HuH-7.5 (cell line): ENCODE results near the gene CRADD.

Experiments
- DNase-seq: peaks from one replicate; pipeline ENCODE4 v3.0.0; 2011; ENCODE audit warnings: low spot score

Gene CRADD

DNA sequence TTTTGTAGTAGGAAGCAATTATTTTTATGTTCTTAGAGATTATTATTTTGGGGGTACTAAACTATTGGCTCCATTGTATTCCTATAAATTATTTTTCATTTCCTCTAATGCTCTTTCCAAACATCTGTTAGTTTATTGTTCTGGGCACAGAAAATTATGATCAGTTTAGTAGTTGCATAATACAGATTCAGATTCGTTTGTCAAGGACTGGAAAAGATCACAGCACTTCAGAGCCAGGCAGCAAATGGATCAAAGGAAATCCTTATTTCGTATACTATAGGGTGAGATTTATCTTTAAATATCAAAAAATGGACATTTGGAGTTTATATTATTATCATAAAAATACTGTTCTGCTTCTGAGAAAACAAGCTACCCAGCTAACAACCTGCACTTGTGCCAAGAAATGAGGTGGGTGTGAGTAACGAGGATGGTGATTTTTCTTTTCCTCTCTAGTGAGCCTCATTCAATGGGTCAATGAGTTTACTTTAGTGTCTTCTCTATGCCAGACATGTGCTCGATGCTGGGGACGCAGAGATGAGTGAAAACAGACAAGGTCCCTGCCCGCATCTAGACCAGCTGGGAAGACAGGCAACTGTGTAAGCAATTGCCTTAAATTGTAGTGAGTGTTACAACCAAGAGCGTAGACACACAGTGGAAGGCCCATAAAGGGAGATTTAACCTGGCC is 262.6 kb downstream of the CRADD start:
- DNase-seq: no peak

DNA sequence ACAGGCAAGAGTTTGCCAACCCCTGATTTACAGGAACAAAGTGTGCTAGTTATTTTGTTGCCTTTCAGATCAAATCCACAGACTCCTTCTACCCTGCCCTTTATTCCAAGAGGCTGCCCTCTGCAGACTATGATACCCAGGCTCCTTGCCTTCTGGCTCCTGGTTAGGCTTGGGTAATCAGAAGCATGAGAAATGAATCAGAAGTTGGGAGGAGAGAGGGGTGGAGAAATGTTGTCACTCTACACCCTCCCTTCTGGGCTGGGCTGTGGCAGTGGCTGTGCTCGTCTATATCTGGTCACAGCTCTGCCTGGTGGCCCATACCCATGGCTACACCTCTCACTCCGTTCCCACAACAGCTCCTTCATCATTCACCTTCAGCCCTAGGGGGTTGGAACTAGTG is 266.6 kb downstream of the CRADD start:
- DNase-seq: no peak

DNA sequence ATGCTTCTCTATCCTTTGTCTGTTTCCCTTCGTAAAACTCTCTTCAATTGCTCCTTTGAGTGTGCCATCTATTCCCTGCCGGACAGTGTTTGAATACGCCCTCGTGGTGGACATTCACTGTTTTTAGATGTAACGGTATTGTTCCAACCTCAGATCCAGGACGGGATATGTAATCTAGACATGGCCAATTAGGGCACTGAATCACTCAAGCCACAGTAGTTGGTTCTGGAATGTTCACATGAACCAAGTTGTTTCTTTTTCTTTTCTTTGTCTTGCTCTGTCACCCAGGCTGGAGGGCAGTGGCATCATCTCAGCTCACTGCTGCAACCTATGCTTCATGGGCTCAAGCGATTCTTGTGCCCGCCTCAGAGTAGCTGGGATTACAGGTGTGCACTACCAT is 267.0 kb downstream of the CRADD start:
- DNase-seq: no peak
